Right lobe of liver (tissue), 4 donors: ENCODE results near the gene CLCN4.

Source experiments
- POLR2A ChIP-seq: fragments of 450-650 bp; IDR thresholded peaks from one replicate; pipeline ENCODE4 v1.6.1; 2017; ENCODE audit warnings: antibody characterized with exemption, mild to moderate bottlenecking
- TF ChIP-seq, protein P1 (sequence below), 4 donors: fragments of 200-600 bp in 3 of 4; fragments of 450-650 bp in 1 of 4; IDR thresholded peaks; one replicate each; pipeline versions ENCODE4 v1.5.1 to v1.8.0; 2016 to 2022; ENCODE audit warnings: antibody characterized with exemption in 4 of 4, mild to moderate bottlenecking in 2 of 4
- donor health status: DM: no; HTN: no; CAD: no.
- donor health status: DM: no; HTN: no; CAD: no.
- donor health status: DM: no; HTN: yes; CAD: no.

DNA sequence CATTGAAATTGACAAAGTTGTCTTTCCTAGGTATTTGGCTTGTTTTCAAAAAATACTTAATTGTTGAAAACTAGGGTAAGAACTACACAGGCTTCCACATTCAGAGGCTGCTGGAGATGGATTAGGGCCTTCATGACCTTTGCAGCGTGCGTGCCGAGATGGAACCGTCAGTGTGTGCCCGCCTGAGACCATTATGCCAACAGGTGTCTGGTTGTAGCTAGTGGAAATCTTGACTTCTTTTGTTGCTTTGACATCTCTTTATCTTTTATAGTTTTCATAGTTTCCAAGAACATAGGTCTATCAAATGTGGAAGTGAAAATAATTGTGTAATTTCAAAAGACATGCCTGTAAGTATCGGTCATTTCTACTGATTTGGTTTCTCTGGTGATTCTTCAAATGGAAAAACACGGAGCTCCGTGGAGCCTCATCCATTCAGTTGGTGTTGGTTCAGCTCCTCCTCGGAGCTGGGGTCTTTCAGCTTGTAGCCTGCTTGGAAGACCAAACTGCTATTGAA, 38.9 kb upstream of the CLCN4 start:
- TF ChIP-seq, protein P1, sequence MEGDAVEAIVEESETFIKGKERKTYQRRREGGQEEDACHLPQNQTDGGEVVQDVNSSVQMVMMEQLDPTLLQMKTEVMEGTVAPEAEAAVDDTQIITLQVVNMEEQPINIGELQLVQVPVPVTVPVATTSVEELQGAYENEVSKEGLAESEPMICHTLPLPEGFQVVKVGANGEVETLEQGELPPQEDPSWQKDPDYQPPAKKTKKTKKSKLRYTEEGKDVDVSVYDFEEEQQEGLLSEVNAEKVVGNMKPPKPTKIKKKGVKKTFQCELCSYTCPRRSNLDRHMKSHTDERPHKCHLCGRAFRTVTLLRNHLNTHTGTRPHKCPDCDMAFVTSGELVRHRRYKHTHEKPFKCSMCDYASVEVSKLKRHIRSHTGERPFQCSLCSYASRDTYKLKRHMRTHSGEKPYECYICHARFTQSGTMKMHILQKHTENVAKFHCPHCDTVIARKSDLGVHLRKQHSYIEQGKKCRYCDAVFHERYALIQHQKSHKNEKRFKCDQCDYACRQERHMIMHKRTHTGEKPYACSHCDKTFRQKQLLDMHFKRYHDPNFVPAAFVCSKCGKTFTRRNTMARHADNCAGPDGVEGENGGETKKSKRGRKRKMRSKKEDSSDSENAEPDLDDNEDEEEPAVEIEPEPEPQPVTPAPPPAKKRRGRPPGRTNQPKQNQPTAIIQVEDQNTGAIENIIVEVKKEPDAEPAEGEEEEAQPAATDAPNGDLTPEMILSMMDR (IDR thresholded peaks at IDR 0.05), result no peak
- TF ChIP-seq POLR2A, result no peak
